HEK293T (cell line): ENCODE data around the gene BUD13.

ENCODE experiments used
- ARNT ChIP-seq: fragments of 450-650 bp; IDR thresholded peaks from 2 replicates; pipeline ENCODE4 v1.6.1; 2017; ENCODE audit warnings: mild to moderate bottlenecking
- BHLHE40 ChIP-seq: fragments of 450-650 bp; IDR thresholded peaks from 2 replicates; pipeline ENCODE4 v1.6.1; 2016; ENCODE audit warnings: mild to moderate bottlenecking, moderate library complexity, borderline replicate concordance
- ELF4 ChIP-seq: fragments of 450-650 bp; IDR thresholded peaks from 2 replicates; pipeline ENCODE4 v1.6.1; 2017; ENCODE audit warnings: antibody characterized with exemption
- FOXM1 ChIP-seq: fragments of 450-650 bp; IDR thresholded peaks from 2 replicates; pipeline ENCODE4 v1.6.1; 2017; ENCODE audit warnings: mild to moderate bottlenecking, borderline replicate concordance
- HDGF ChIP-seq: fragments of 450-650 bp; IDR thresholded peaks from 2 replicates; pipeline ENCODE4 v1.6.1; 2017; ENCODE audit warnings: antibody characterized with exemption, borderline replicate concordance
- LEF1 ChIP-seq: fragments of 450-650 bp; IDR thresholded peaks from 2 replicates; pipeline ENCODE4 v1.6.1; 2017; ENCODE audit warnings: mild to moderate bottlenecking, borderline replicate concordance
- SP1 ChIP-seq: fragments of 450-650 bp; IDR thresholded peaks from 2 replicates; pipeline ENCODE4 v1.6.1; 2017
- SUZ12 ChIP-seq: fragments of 450-650 bp; IDR thresholded peaks from 2 replicates; pipeline ENCODE4 v1.6.1; 2016; ENCODE audit warnings: mild to moderate bottlenecking
- TF ChIP-seq, protein P1 (sequence below): fragments of 450-650 bp; IDR thresholded peaks from 2 replicates; pipeline ENCODE4 v1.6.1; 2016

DNA sequence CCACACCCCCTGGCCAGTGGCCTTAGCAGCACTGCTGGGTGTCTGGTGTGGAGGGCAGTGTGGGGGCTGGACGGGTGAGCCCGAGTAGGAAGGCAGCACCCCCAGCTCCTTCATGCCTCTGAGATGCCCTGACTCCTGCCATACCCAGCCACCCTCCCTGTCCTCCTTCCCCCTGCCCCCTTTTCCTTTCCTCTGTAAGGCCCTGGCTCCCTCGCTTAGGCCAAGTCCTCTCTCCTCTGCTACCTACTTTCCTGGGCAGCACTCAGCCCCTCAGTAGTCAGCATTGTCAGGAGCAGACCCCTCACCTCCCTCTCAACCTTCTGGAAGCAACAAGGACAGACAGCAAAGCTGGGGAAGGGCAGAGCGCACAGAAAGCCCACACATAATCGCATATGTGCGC is 48.0 kb downstream of the BUD13 start:
- TF ChIP-seq, protein P1, sequence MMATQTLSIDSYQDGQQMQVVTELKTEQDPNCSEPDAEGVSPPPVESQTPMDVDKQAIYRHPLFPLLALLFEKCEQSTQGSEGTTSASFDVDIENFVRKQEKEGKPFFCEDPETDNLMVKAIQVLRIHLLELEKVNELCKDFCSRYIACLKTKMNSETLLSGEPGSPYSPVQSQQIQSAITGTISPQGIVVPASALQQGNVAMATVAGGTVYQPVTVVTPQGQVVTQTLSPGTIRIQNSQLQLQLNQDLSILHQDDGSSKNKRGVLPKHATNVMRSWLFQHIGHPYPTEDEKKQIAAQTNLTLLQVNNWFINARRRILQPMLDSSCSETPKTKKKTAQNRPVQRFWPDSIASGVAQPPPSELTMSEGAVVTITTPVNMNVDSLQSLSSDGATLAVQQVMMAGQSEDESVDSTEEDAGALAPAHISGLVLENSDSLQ: no peak
- TF ChIP-seq FOXM1 (no peak), SP1 (no peak), HDGF (no peak), ARNT (no peak), LEF1 (no peak), BHLHE40 (no peak), ELF4 (no peak), SUZ12 (no peak)
